Body of pancreas (tissue), 4 donors: ENCODE data around the gene PROS1. TPM values are rescaled to one million over a fixed set of nuclear protein-coding genes. Genes with fewer than 3 reads are reported as not detected.

Source experiments
- ATAC-seq: fragments of 150-250 bp; one replicate; pipeline ENCODE4 v1.9.1; 2016
- DNase-seq, 4 donors: peaks; one replicate each; pipeline ENCODE4 v3.0.0-alpha.2; 2019
- H3K27ac ChIP-seq, 4 donors: fragments of 200-600 bp; sonication (generic); 1 replicate in 3 of 4; 2 replicates in 1 of 4; pipeline versions ENCODE4 v1.5.1 to v1.6.1; 2016 to 2019; ENCODE audit warnings: mild to moderate bottlenecking in 1 of 4, mixed read lengths in 1 of 4, moderate library complexity in 1 of 4
- H3K27me3 ChIP-seq, 2 donors: fragments of 200-600 bp; sonication (generic); one replicate each; pipeline ENCODE4 v1.6.0; 2016; ENCODE audit warnings: mild to moderate bottlenecking in 1 of 2
- H3K36me3 ChIP-seq, 2 donors: fragments of 200-600 bp; sonication (generic); replicated peaks in 1 of 2; 2 replicates each; pipeline ENCODE4 v1.5.1; 2016; ENCODE audit warnings: low read depth in 2 of 2; ENCODE audit not compliant: insufficient read depth in 1 of 2
- H3K4me1 ChIP-seq: fragments of 200-600 bp; sonication (generic); one replicate; pipeline ENCODE4 v1.6.0; 2016
- H3K4me3 ChIP-seq, 2 donors: fragments of 200-600 bp; sonication (generic); 1 replicate in 1 of 2; 2 replicates in 1 of 2; pipeline ENCODE4 v1.5.1; 2016 to 2019
- H3K9me3 ChIP-seq, 3 donors: fragments of 200-600 bp; sonication (generic); 1 replicate in 2 of 3; 2 replicates in 1 of 3; pipeline ENCODE4 v1.5.1; 2016
- CTCF ChIP-seq, 7 experiments: fragments of 450-650 bp in 4 of 7; fragments of 200-600 bp in 3 of 7; sonication (generic) in 3 of 7; IDR thresholded peaks; one replicate each; pipeline ENCODE4 v1.5.1; 2016 to 2019; ENCODE audit warnings: antibody characterized with exemption in 7 of 7
- POLR2A ChIP-seq, 3 donors: fragments of 450-650 bp; IDR thresholded peaks; one replicate each; pipeline ENCODE4 v1.6.1; 2016; ENCODE audit warnings: antibody characterized with exemption in 3 of 3, mild to moderate bottlenecking in 2 of 3
- WGBS, 2 donors: methylation state at CpG; one replicate each; pipeline ENCODE4 v1.1.5; 2017; 5-methylcytosine and 5-hydroxymethylcytosine counted together
- intact Hi-C: fragments of 100-400 bp; cut with DNase I; formaldehyde crosslinking; loops from one replicate; pipeline ENCODE4 v1.15.1; 2023
- total RNA-seq, 2 donors: library from RNA; depleted of rRNA; stranded (reverse); fragments of >200 nt; gene quantifications; one replicate each; pipeline ENCODE4 v1.1.0, GENCODE V29; 2016

PROS1 gene
- total RNA-seq, 2 donors from 2014 or later, result 5.6 to 15.8 TPM

GRCh38 chr3:93989241-93989640 is 15.5 kb upstream of the PROS1 start:
- Histone ChIP-seq H3K27me3 (no peaks in the 10 kb centered on the region), H3K4me1 (no peaks in the 10 kb centered on the region), H3K36me3 (no peaks in the 10 kb centered on the region), H3K9me3 (no peaks in the 10 kb centered on the region), H3K4me3 (no peak overlapping the region), H3K27ac (no peak overlapping the region)
- TF ChIP-seq POLR2A (IDR thresholded peaks at IDR 0.05) (no peak), CTCF (IDR thresholded peaks at IDR 0.05) (no peak)
- intact Hi-C loops, result no loop called here
- DNase-seq, result no peak
- 79 to 88% methylated on average over 3 of the region's 3 CpGs for WGBS, 2 donors
- no peak for ATAC-seq

- ATAC-seq (no peak), DNase-seq (no peak)
- no peak overlapping the region for H3K27ac ChIP-seq
- TF ChIP-seq POLR2A (IDR thresholded peaks at IDR 0.05) (no peak), CTCF (IDR thresholded peaks at IDR 0.05) (no peak)
- no peak overlapping the region for H3K4me3 ChIP-seq
- no peaks in the 10 kb centered on the region for H3K27me3 ChIP-seq
- H3K36me3 ChIP-seq, result no peaks in the 10 kb centered on the region
- no peaks in the 10 kb centered on the region for H3K4me1 ChIP-seq
- intact Hi-C loops, result no loop called here
- no peaks in the 10 kb centered on the region for H3K9me3 ChIP-seq
- 91 to 96% methylated on average over 9 of the region's 9 CpGs for WGBS, 2 donors
Observed at GRCh38 chr3:93988764-93989163, 15.1 kb upstream of the PROS1 start.

- Histone ChIP-seq H3K4me3 (no peak overlapping the region), H3K4me1 (no peaks in the 10 kb centered on the region), H3K9me3 (no peaks in the 10 kb centered on the region), H3K27ac (no peak overlapping the region), H3K27me3 (no peaks in the 10 kb centered on the region), H3K36me3 (no peaks in the 10 kb centered on the region)
- no peak for DNase-seq
- intact Hi-C loops, result no loop called here
- TF ChIP-seq CTCF (IDR thresholded peaks at IDR 0.05), result no peak
- TF ChIP-seq POLR2A (IDR thresholded peaks at IDR 0.05), result no peak
- ATAC-seq, result no peak
Observed at GRCh38 chr3:93988283-93988682, 14.6 kb upstream of the PROS1 start.

- no peaks in the 10 kb centered on the region for H3K27me3 ChIP-seq
- H3K9me3 ChIP-seq, result no peaks in the 10 kb centered on the region
- H3K36me3 ChIP-seq, result no peaks in the 10 kb centered on the region
- ATAC-seq, result no peak
- intact Hi-C loops, result no loop called here
- WGBS, 2 donors, result 84 to 87% methylated on average over 5 of the region's 5 CpGs
- H3K4me3 ChIP-seq, result no peak overlapping the region
- H3K27ac ChIP-seq, result no peak overlapping the region
- TF ChIP-seq CTCF (IDR thresholded peaks at IDR 0.05), result no peak
- no peak for TF ChIP-seq POLR2A (IDR thresholded peaks at IDR 0.05)
- peaks cover 10% of the 10 kb centered on the region for H3K4me1 ChIP-seq
- no peak for DNase-seq
Observed at GRCh38 chr3:93984618-93985017, 10.9 kb upstream of the PROS1 start.

- Histone ChIP-seq H3K4me3 (no peak overlapping the region), H3K4me1 (peaks cover 14% of the 10 kb centered on the region), H3K27me3 (no peaks in the 10 kb centered on the region), H3K27ac (no peak overlapping the region), H3K9me3 (no peaks in the 10 kb centered on the region), H3K36me3 (no peaks in the 10 kb centered on the region)
- intact Hi-C loops, result no loop called here
- ATAC-seq (no peak), DNase-seq (no peak)
- TF ChIP-seq CTCF (IDR thresholded peaks at IDR 0.05), result no peak
- TF ChIP-seq POLR2A (IDR thresholded peaks at IDR 0.05), result no peak
- 88 to 96% methylated on average over 3 of the region's 3 CpGs for WGBS, 2 donors
Observed at GRCh38 chr3:93983408-93983807, 9.7 kb upstream of the PROS1 start.
